ENCODE data around the gene ATG10.
"Not testable (repeated sequence)": the region's sequence is repeated elsewhere in the genome, so short reads cannot be mapped to it uniquely, and the experiment has no call there.

ATG10 gene

DNA sequence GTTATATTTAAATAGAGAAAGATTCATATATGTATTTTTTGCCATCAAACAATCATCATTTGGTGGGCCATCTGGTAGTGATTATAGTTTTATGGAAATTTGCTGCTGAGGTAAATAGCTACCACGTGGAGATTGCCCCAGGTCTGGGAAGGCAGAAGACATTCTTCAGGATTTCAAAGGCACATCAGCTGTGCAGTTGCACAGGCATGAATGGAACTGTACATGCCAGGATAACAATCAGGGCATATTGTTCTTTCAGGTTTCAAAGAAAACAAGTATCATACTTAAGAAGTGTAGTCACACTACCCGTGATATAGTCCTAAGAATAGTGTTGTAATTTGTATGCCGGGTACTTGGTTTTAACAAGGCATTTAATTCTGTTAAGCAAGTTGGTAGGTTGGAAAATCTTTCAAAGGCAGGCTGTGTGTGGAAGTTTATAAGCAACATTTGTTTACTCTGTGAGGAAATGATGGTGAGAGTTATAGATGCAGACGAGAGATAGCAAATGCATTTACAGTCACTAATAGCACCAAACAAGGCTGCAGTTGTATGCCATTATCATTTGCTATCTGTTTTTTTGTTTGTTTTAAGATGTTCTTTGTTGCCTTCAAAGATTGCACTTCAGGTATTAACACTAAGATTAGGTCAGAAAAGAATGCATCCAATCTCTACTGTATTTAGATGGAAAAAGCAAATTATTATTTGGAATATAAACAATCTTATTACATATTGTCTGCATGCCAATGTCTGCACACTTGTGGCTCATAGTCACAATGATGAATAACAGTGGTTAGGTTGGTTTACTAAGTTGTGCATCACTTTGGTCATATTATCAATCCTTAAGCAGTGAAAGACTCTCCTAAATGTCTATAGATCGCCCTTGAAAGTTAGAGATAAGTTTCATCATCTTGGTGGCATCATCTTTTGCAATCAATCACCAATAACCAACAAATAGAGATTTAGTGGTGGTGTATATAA is 251.1 kb downstream of the ATG10 start:
- DNase-seq (ENCODE audit: low spot score), result no peak

DNA sequence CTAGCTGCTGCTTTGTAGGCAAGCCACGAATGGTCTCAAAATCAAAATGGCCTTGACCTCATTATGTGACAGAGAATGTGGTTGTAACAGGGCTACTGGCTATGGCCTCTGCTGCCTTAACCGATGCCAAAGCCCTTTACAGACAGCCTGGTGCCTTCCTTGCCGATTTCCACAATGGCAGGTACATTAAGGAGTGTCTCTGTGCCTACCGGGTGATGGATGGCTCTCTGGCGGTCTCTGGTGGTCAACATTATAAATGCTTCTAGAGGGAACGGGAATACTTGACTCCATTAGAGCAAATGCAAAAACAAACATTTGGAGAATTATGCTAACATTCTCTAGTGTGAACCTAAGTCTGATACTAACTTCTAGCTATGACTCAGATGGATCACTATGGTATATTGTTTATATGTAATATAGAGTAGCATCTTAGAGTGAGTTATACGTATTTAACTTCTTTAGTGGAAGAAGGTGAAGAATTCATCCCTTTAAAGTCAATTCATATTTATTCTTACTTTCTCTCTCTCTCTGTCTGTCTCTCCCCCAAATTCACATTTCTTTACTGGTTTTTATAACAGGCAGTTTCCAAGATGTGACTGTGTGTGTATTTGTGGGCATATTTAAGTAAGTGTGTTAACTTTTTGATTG is 253.8 kb downstream of the ATG10 start:
- DNase-seq (ENCODE audit: low spot score), result peak; percentile 64

GRCh38 chr5:82234885-82235284 is 263.1 kb downstream of the ATG10 start:
- no peak for DNase-seq (ENCODE audit: low spot score)

- DNase-seq (ENCODE audit: low spot score), result no peak
Measured at GRCh38 chr5:82244151-82244550, 272.3 kb downstream of the ATG10 start.

- no peak for DNase-seq (ENCODE audit: low spot score)
Measured at GRCh38 chr5:82244854-82245635, 273.2 kb downstream of the ATG10 start.

- DNase-seq (ENCODE audit: low spot score), result no peak
Measured at GRCh38 chr5:82246960-82247574, 275.2 kb downstream of the ATG10 start.

GRCh38 chr5:82252744-82253143 is 280.9 kb downstream of the ATG10 start:
- DNase-seq (ENCODE audit: low spot score), result no peak

GRCh38 chr5:82255844-82256243 is 284.0 kb downstream of the ATG10 start:
- DNase-seq (ENCODE audit: low spot score), result no peak

- no peak for DNase-seq (ENCODE audit: low spot score)
Measured at GRCh38 chr5:82257247-82257646, 285.4 kb downstream of the ATG10 start.

GRCh38 chr5:82257729-82258128 is 285.9 kb downstream of the ATG10 start:
- DNase-seq (ENCODE audit: low spot score), result no peak

GRCh38 chr5:82259172-82259800 is 287.5 kb downstream of the ATG10 start:
- DNase-seq (ENCODE audit: low spot score), result no peak

- no peak for DNase-seq (ENCODE audit: low spot score)
Measured at GRCh38 chr5:82265047-82265446, 293.2 kb downstream of the ATG10 start.

DNA sequence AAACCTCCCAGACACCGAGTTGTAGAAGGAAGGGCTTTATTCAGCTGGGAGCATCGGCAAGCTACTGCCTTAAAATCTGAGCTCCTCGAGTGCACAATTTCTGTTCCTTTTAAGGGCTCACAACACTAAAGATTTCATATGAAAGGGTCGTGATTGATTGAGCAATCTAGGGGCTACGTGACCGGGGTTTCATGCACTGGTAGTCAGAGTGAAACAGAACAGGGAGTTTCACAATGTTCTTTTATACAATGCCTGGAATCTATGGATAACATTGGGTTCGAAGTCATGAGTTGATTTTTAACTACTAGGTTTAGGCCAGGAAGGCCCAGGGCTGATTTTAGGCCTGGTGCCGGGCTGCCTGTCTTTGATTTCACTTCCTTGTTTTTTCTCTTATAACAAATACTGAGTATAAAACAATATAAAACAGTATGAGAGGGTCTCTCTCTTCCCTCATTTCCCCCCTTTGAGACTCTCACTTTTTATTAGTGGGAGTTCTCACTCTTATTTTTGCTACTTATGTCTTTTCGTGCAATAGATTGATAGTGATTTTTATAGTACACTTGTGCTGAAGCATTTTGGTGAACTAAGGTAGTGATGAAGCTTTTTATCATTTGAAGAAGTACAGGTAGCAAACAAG is 295.6 kb downstream of the ATG10 start:
- DNase-seq (ENCODE audit: low spot score), result not testable (repeated sequence)

- DNase-seq (ENCODE audit: low spot score), result not testable (repeated sequence)
Measured at GRCh38 chr5:82269363-82269762, 297.5 kb downstream of the ATG10 start.

DNA sequence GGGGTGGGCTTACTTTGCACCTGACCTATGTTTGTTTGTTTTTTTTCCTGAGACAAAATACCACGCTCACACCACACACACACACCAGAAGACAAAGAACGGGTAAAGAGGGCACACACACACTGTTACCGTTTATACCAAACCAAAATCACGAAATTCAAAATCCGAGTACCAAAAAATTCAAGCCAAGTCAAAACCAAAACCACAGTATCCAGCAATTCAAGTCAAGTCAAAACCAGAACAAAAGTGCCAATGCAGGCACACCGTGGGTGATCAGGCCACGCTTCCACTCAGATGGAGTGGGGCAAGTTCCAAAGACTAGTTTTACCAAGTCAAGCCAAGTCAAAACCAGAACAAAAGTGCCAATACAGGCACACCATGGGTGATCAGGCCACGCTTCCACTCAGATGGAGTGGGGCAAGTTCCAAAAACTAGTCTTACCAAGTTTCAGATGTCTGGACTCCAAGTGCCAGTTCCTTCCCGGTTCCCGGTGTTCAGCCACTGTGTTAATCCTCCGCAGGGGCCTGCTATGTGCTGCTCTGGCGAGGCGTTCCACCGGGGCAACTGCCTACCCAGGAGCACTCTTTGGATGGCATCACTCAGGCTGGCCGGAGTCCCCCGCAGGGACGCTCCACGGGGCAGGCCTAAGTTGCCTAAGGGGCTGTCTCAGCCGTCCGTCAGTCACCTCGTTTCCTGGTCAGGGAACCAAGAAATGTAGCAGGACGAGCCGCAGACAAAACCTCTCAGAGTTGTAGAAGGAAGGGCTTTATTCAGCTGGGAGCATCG is 300.9 kb downstream of the ATG10 start:
- not testable (repeated sequence) for DNase-seq (ENCODE audit: low spot score)

DNA sequence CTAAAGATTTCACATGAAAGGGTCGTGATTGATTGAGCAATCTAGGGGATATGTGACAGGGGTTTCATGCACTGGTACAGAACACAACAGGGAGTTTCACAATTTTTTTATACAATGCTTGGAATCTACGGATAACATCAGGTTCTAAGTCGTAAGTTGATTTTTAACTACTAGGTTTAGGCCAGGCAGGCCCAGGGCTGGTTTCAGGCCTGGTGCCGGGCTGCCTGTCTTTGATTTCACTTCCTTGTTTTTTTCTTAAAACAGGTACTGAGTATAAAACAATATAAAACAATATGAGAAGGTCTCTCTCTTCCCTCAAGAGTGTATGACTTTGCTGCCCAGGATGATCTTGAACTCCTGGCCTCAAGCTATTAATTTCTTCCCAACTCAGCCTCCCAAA is 301.6 kb downstream of the ATG10 start:
- not testable (repeated sequence) for DNase-seq (ENCODE audit: low spot score)

DNA sequence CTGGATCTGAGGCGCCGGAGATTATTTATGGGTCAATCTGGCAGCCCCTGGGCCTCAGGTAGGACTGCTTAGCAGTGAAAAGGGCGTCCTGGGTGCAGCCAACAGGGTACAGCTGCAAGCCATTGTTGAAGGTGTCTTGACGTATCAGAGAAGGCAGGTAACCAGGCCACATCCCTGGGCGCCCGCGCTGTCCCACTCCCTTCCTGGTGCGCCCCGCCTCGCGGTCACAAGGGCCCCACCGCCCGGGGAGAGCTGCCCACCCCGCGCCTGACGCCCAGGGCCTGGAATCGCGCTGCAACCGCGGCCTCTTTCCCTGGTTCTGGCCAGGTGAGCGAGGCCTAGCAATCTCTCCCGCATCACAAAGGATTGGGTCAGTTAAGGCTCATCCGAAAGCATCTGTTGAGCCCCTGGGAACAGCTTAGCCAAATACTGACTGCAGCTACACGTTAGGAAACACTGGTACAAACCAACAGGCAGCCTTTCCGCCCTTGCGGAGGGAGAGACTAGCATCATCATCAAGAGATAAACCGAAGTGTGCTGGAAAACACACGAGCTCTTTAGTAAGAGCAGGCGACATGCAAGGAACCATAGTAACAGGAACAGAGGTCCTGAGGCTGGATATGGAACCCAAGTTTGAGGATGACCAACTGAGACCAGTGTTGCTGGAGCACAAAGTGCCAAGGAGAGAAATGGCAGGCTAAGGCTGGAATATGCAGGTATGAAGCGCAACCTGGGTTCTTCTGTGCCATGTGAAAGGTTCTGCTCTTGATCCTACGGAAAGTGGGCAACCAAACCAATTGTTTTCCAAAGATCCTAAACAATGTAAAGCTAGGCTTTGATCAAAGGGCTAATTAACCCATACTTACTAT is 302.8 kb downstream of the ATG10 start:
- DNase-seq (ENCODE audit: low spot score), result no peak

DNA sequence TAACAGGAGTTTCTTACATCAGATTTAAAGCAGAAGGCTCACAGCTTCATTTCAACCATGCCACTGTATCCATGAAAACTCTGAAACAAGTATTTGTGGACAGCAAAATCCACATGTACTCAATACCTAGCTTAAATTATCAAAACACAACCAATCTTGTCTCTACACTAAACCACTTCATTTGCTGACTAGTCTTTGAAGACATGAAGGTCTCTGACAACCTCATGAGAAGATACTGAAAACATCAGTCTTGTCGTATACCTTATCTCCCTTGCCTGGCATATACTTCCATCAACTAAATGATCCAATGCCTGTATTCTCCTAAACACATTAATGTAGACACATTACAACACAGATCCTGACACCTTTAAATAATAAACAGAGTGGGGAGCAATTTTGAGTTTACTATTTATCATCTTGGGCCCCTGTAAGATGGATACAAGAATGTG is 303.4 kb downstream of the ATG10 start:
- no peak for DNase-seq (ENCODE audit: low spot score)
